Measurements from ENCODE around the gene DHX32. TPM values are rescaled to one million over a fixed set of nuclear protein-coding genes. Genes with fewer than 3 reads are reported as not detected.
"Not testable (repeated sequence)": the region's sequence is repeated elsewhere in the genome, so short reads cannot be mapped to it uniquely, and the experiment has no call there.

Gene DHX32
- polyA plus RNA-seq, 1 of the 3 experiments (the other 2 are of a cell fraction): 16.8 TPM

- POLR2A ChIA-PET: interaction anchor here (0.6 kb wide), 1 partner anchor 1827 kb away, joined by 3 read pairs; no protein-coding TSS in a partner anchor
- 69% methylated on average over 4 of the region's 4 CpGs for WGBS (ENCODE audit: low lambda C conversion rate)
- H3K79me2 ChIP-seq (ENCODE audit: insufficient read depth): peaks cover 63% of the 10 kb centered on the region
Measured at GRCh38 chr10:125889441-125889840, 8.3 kb upstream of the DHX32 start.

GRCh38 chr10:125886914-125887512, 5.9 kb upstream of the DHX32 start:
- H2AFZ ChIP-seq (ENCODE audit: low read depth): no peak overlapping the region
- no peak overlapping the region for H3K4me2 ChIP-seq
- H3F3A ChIP-seq (replicated peaks; ENCODE audit: insufficient read depth): peaks cover 12% of the 10 kb centered on the region
- DNase-seq: no peak
- no peaks in the 10 kb centered on the region for H3K4me1 ChIP-seq (ENCODE audit: control insufficient read depth in 1 of 2, insufficient read depth in 2 of 2, low read depth in 1 of 2, low read length in 1 of 2)
- no peak overlapping the region for H3K4me3 ChIP-seq (ENCODE audit: low read depth in 2 of 2, low read length in 1 of 2)
- H3K9me3 ChIP-seq: no peaks in the 10 kb centered on the region
- no peaks in the 10 kb centered on the region for H3K27me3 ChIP-seq (ENCODE audit: insufficient read depth)
- peaks cover 4 to 7% of the 10 kb centered on the region in 2 experiments for H3K36me3 ChIP-seq (replicated peaks in 1 of 2; ENCODE audit: control insufficient read depth in 1 of 2, insufficient read depth in 2 of 2, low read length in 1 of 2)
- TF ChIP-seq TAF1 (IDR thresholded peaks at IDR 0.05; ENCODE audit: borderline replicate concordance, low read depth, low read length) (no peak), GATA2 (CRISPR knock-in tag; IDR thresholded peaks at IDR 0.05) (no peak), IRF3 (IDR thresholded peaks at IDR 0.05; ENCODE audit: low read depth, low read length) (no peak), RCOR1 (IDR thresholded peaks at IDR 0.05; ENCODE audit: low read length) (no peak), TEAD4 (IDR thresholded peaks at IDR 0.05; ENCODE audit: borderline replicate concordance, insufficient read depth) (no peak), USF2 (IDR thresholded peaks at IDR 0.05; ENCODE audit: borderline replicate concordance, low read depth, low read length) (no peak), ZBTB33 (IDR thresholded peaks at IDR 0.05; ENCODE audit: borderline replicate concordance, low read depth) (no peak), TCF12 (IDR thresholded peaks at IDR 0.05) (no peak), ELF1 (IDR thresholded peaks at IDR 0.05) (no peak), GABPA (IDR thresholded peaks at IDR 0.05; ENCODE audit: low read depth) (no peak), USF1 (IDR thresholded peaks at IDR 0.05; ENCODE audit: borderline replicate concordance, low read depth) (no peak), CHD2 (IDR thresholded peaks at IDR 0.05; ENCODE audit: low read length, partially characterized antibody) (no peak), FOSL2 (IDR thresholded peaks at IDR 0.05; ENCODE audit: borderline replicate concordance, low read depth) (no peak), SMC3 (IDR thresholded peaks at IDR 0.05; ENCODE audit: low read depth, low read length) (no peak), EP300 (IDR thresholded peaks at IDR 0.05; ENCODE audit: borderline replicate concordance in 1 of 2, low read depth in 1 of 2, low read length in 1 of 2) (no peak), FOXJ3 (CRISPR knock-in tag; IDR thresholded peaks at IDR 0.05) (no peak), RFX5 (IDR thresholded peaks at IDR 0.05; ENCODE audit: low read length) (no peak), MEF2A (IDR thresholded peaks at IDR 0.05; ENCODE audit: borderline replicate concordance, low read depth) (no peak), SIN3A (IDR thresholded peaks at IDR 0.05; ENCODE audit: borderline replicate concordance, low read depth, low read length) (no peak), MAX (IDR thresholded peaks at IDR 0.05; ENCODE audit: low read depth) (no peak)
- no peaks in the 10 kb centered on the region for H4K20me1 ChIP-seq (ENCODE audit: insufficient read depth)
- no peak overlapping the region for H3K27ac ChIP-seq (ENCODE audit: low read depth in 2 of 2, low read length in 1 of 2)
- no peaks in the 10 kb centered on the region for H3K9me2 ChIP-seq
- no peak overlapping the region for H3K9ac ChIP-seq
- peaks cover 42% of the 10 kb centered on the region for H3K79me2 ChIP-seq (ENCODE audit: insufficient read depth)
- WGBS (ENCODE audit: low lambda C conversion rate): 89% methylated on average over 3 of the region's 3 CpGs
- ChIA-PET POLR2A (no interaction called here), CTCF (no interaction called here)

More at GRCh38 chr10:125889441-125889840, 8.3 kb upstream of the DHX32 start:
- H3K9me2 ChIP-seq; CTCF ChIA-PET; DNase-seq; H3K27ac ChIP-seq (ENCODE audit: low read depth in 2 of 2, low read length in 1 of 2); H3F3A ChIP-seq (replicated peaks; ENCODE audit: insufficient read depth); H3K4me1 ChIP-seq (ENCODE audit: control insufficient read depth in 1 of 2, insufficient read depth in 2 of 2, low read depth in 1 of 2, low read length in 1 of 2); H3K9ac ChIP-seq; H3K4me3 ChIP-seq (ENCODE audit: low read depth in 2 of 2, low read length in 1 of 2); H3K9me3 ChIP-seq; H2AFZ ChIP-seq (ENCODE audit: low read depth); H3K27me3 ChIP-seq (ENCODE audit: insufficient read depth); H4K20me1 ChIP-seq (ENCODE audit: insufficient read depth); H3K4me2 ChIP-seq; H3K36me3 ChIP-seq (replicated peaks in 1 of 2; ENCODE audit: control insufficient read depth in 1 of 2, insufficient read depth in 2 of 2, low read length in 1 of 2): not testable (repeated sequence)
